ENCODE data around the gene ACAN. TPM values are rescaled to one million over a fixed set of nuclear protein-coding genes. Genes with fewer than 3 reads are reported as not detected.

The ACAN gene
- total and polyA plus RNA-seq, 3 experiments from 2014 or later: not detected

DNA sequence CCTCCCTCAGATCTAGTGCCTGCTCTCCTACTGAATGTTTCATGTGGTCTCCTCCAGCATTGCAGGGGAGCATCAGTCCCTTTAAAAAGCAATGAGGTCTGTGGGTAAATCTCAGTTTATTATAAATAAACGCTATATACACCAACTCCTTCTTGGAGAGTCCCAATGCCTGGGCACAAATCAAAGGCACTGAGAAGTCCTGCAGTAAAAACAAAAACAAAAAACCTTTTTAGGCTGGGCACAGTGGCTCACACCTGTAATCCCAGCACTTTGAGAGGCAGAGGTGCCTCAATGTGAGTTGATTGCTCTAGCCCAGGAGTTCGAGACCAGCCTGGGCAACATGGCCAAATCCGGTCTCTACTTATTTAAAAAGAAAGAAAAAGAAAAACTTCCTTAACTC lies 45.0 kb downstream of the ACAN start:
- DNase-seq: no peak
- Histone ChIP-seq H3K27ac (ENCODE audit: low read depth, low read length) (no peak overlapping the region), H3K27me3 (ENCODE audit: insufficient read depth, low read length, poor library complexity, severe bottlenecking) (no peaks in the 10 kb centered on the region), H3K4me3 (ENCODE audit: low read length) (no peak overlapping the region), H3K36me3 (ENCODE audit: insufficient read depth, low read length) (no peaks in the 10 kb centered on the region), H3K9me3 (ENCODE audit: low read length) (no peaks in the 10 kb centered on the region), H3K4me1 (ENCODE audit: insufficient read depth, low read length) (no peaks in the 10 kb centered on the region)
- Mint-ChIP-seq H3K27me3 (peaks cover 12 to 30% of the 10 kb centered on the region in 2 donors), H3K4me1 (no peaks in the 10 kb centered on the region), H3K4me3 (no peak overlapping the region), H3K27ac (no peak overlapping the region), H3K36me3 (peaks cover 0 to 5% (median 0%) of the 10 kb centered on the region in 3 donors), H3K9me3 (peaks cover 0 to 11% (median 3%) of the 10 kb centered on the region in 5 donors)
- POLR2A ChIA-PET: no interaction called here
- CTCF ChIA-PET: no interaction called here

GRCh38 chr15:88849376-88850072 lies 46.3 kb downstream of the ACAN start:
- Histone ChIP-seq H3K9me3 (ENCODE audit: low read length) (no peaks in the 10 kb centered on the region), H3K4me1 (ENCODE audit: insufficient read depth, low read length) (no peaks in the 10 kb centered on the region), H3K27me3 (ENCODE audit: insufficient read depth, low read length, poor library complexity, severe bottlenecking) (no peaks in the 10 kb centered on the region), H3K27ac (ENCODE audit: low read depth, low read length) (no peak overlapping the region), H3K4me3 (ENCODE audit: low read length) (no peak overlapping the region), H3K36me3 (ENCODE audit: insufficient read depth, low read length) (no peaks in the 10 kb centered on the region)
- Mint-ChIP-seq H3K36me3 (peaks cover 0 to 9% (median under 1%) of the 10 kb centered on the region in 3 donors), H3K4me3 (no peak overlapping the region), H3K27ac (no peak overlapping the region), H3K9me3 (peaks cover 1 to 24% (median 13%) of the 10 kb centered on the region in 5 donors), H3K4me1 (no peaks in the 10 kb centered on the region), H3K27me3 (peaks cover 13 to 30% of the 10 kb centered on the region in 2 donors)
- DNase-seq: no peak
- CTCF ChIA-PET: interaction anchor here (1.0 kb wide), 1 partner anchor 16 kb away, joined by 3 read pairs; no protein-coding TSS in a partner anchor
- POLR2A ChIA-PET: no interaction called here

DNA sequence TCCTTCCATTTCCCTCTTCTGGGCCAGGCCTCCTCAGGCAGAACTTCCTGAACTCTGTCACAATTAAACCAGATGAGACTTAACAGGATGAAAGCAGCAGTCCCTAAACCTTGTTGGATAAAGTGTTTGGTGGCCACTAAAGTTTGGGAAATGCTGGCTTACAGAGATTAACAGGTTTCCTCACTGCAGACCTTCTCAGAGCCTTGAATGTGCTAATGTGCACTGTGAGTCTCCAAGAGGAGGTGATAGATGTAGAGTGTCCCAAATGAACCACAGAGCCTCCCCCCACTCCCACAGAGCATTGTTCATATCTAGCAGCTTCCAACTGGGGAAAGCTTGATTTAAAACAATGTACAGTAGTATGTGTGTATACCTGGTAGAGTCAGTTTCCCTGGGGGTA lies 49.2 kb downstream of the ACAN start:
- no peak for DNase-seq
- no peaks in the 10 kb centered on the region for H3K4me1 Mint-ChIP-seq
- ChIA-PET POLR2A (no interaction called here), CTCF (no interaction called here)
- peaks cover 0 to 9% (median 1%) of the 10 kb centered on the region in 3 donors for H3K36me3 Mint-ChIP-seq
- H3K4me3 Mint-ChIP-seq: no peak overlapping the region
- H3K27ac Mint-ChIP-seq: no peak overlapping the region
- peaks cover 13 to 29% of the 10 kb centered on the region in 2 donors for H3K27me3 Mint-ChIP-seq
- Histone ChIP-seq H3K27me3 (ENCODE audit: insufficient read depth, low read length, poor library complexity, severe bottlenecking) (no peaks in the 10 kb centered on the region), H3K36me3 (ENCODE audit: insufficient read depth, low read length) (no peaks in the 10 kb centered on the region), H3K4me1 (ENCODE audit: insufficient read depth, low read length) (no peaks in the 10 kb centered on the region), H3K4me3 (ENCODE audit: low read length) (no peak overlapping the region), H3K9me3 (ENCODE audit: low read length) (no peaks in the 10 kb centered on the region), H3K27ac (ENCODE audit: low read depth, low read length) (no peak overlapping the region)
- peaks cover 3 to 28% (median 20%) of the 10 kb centered on the region in 5 donors for H3K9me3 Mint-ChIP-seq

GRCh38 chr15:88858934-88859333 lies 55.7 kb downstream of the ACAN start:
- Histone ChIP-seq H3K4me3 (ENCODE audit: low read length) (no peak overlapping the region), H3K9me3 (ENCODE audit: low read length) (no peaks in the 10 kb centered on the region), H3K4me1 (ENCODE audit: insufficient read depth, low read length) (no peaks in the 10 kb centered on the region), H3K27me3 (ENCODE audit: insufficient read depth, low read length, poor library complexity, severe bottlenecking) (no peaks in the 10 kb centered on the region), H3K36me3 (ENCODE audit: insufficient read depth, low read length) (no peaks in the 10 kb centered on the region), H3K27ac (ENCODE audit: low read depth, low read length) (no peak overlapping the region)
- Mint-ChIP-seq H3K36me3 (peaks cover under 1 to 3% (median 3%) of the 10 kb centered on the region in 3 donors), H3K27me3 (peaks cover 0 to 6% of the 10 kb centered on the region in 2 donors), H3K4me3 (no peak overlapping the region), H3K4me1 (no peaks in the 10 kb centered on the region), H3K9me3 (peaks cover 3 to 12% (median 9%) of the 10 kb centered on the region in 5 donors), H3K27ac (no peak overlapping the region)
- CTCF ChIA-PET: no interaction called here
- POLR2A ChIA-PET: no interaction called here
- no peak for DNase-seq

- no peaks in the 10 kb centered on the region for H3K4me1 ChIP-seq (ENCODE audit: insufficient read depth, low read length)
- Mint-ChIP-seq H3K9me3 (peaks cover 2 to 6% (median 4%) of the 10 kb centered on the region in 5 donors), H3K4me3 (no peak overlapping the region), H3K27me3 (peaks cover 0 to 4% of the 10 kb centered on the region in 2 donors), H3K36me3 (peaks cover 0 to 3% (median 2%) of the 10 kb centered on the region in 3 donors), H3K4me1 (no peaks in the 10 kb centered on the region), H3K27ac (no peak overlapping the region)
- no peaks in the 10 kb centered on the region for H3K27me3 ChIP-seq (ENCODE audit: insufficient read depth, low read length, poor library complexity, severe bottlenecking)
- DNase-seq: no peak
- no peaks in the 10 kb centered on the region for H3K9me3 ChIP-seq (ENCODE audit: low read length)
- POLR2A ChIA-PET: no interaction called here
- CTCF ChIA-PET: no interaction called here
- H3K36me3 ChIP-seq (ENCODE audit: insufficient read depth, low read length): no peaks in the 10 kb centered on the region
- no peak overlapping the region for H3K4me3 ChIP-seq (ENCODE audit: low read length)
- no peak overlapping the region for H3K27ac ChIP-seq (ENCODE audit: low read depth, low read length)
Observed at GRCh38 chr15:88859550-88859949, 56.3 kb downstream of the ACAN start.

DNA sequence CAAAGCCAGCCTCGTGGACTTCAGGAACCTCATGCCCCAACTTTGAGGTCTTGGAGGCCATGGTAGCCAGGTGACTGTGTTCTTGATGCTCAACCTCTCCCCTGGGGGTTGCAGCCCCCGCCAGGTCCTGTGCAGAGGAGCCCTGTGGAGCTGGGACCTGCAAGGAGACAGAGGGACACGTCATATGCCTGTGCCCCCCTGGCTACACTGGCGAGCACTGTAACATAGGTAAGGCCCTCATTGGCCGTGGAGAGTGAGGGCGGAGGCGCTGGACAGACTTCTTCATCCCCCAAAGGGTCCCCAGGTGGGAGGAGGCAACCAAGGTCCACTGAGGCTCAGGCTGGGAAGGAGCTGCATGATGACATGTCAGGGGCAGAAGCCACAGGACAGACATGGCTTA lies 57.0 kb downstream of the ACAN start:
- Mint-ChIP-seq H3K9me3 (no peaks in the 10 kb centered on the region), H3K4me3 (no peak overlapping the region), H3K36me3 (peaks cover 0 to 3% (median 2%) of the 10 kb centered on the region in 3 donors), H3K27me3 (peaks cover 0 to 3% of the 10 kb centered on the region in 2 donors), H3K4me1 (no peaks in the 10 kb centered on the region), H3K27ac (no peak overlapping the region)
- no peak overlapping the region for H3K4me3 ChIP-seq (ENCODE audit: low read length)
- no peak overlapping the region for H3K27ac ChIP-seq (ENCODE audit: low read depth, low read length)
- CTCF ChIA-PET: no interaction called here
- no peak for DNase-seq
- H3K27me3 ChIP-seq (ENCODE audit: insufficient read depth, low read length, poor library complexity, severe bottlenecking): no peaks in the 10 kb centered on the region
- no peaks in the 10 kb centered on the region for H3K36me3 ChIP-seq (ENCODE audit: insufficient read depth, low read length)
- H3K9me3 ChIP-seq (ENCODE audit: low read length): no peaks in the 10 kb centered on the region
- no peaks in the 10 kb centered on the region for H3K4me1 ChIP-seq (ENCODE audit: insufficient read depth, low read length)
- POLR2A ChIA-PET: no interaction called here

DNA sequence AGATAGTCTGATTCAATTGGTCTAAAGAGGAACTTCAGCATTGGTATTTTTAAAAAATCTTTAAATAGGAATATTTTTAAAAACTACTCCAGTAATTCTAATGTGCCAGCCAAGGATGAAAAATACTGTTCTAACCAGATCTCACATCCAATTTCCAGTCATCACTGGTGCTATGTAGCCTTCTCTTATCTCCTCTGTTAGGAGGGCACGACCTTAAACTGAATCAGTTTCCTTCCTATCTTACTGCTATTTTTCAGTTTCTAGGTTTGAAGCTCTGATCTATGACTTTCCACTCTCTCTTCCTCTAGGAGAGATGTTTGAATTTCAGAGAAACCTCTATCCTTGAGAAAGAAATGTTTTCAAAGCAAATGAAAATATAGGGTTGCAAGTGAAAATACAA lies 60.2 kb downstream of the ACAN start:
- ChIA-PET POLR2A (no interaction called here), CTCF (no interaction called here)
- Mint-ChIP-seq H3K27ac (no peak overlapping the region), H3K27me3 (no peaks in the 10 kb centered on the region), H3K4me1 (no peaks in the 10 kb centered on the region), H3K36me3 (peaks cover 0 to 4% (median 2%) of the 10 kb centered on the region in 3 donors), H3K4me3 (no peak overlapping the region), H3K9me3 (no peaks in the 10 kb centered on the region)
- Histone ChIP-seq H3K4me1 (ENCODE audit: insufficient read depth, low read length) (no peaks in the 10 kb centered on the region), H3K27ac (ENCODE audit: low read depth, low read length) (no peak overlapping the region), H3K9me3 (ENCODE audit: low read length) (no peaks in the 10 kb centered on the region), H3K27me3 (ENCODE audit: insufficient read depth, low read length, poor library complexity, severe bottlenecking) (no peaks in the 10 kb centered on the region), H3K36me3 (ENCODE audit: insufficient read depth, low read length) (no peaks in the 10 kb centered on the region), H3K4me3 (ENCODE audit: low read length) (no peak overlapping the region)
- DNase-seq: no peak

DNA sequence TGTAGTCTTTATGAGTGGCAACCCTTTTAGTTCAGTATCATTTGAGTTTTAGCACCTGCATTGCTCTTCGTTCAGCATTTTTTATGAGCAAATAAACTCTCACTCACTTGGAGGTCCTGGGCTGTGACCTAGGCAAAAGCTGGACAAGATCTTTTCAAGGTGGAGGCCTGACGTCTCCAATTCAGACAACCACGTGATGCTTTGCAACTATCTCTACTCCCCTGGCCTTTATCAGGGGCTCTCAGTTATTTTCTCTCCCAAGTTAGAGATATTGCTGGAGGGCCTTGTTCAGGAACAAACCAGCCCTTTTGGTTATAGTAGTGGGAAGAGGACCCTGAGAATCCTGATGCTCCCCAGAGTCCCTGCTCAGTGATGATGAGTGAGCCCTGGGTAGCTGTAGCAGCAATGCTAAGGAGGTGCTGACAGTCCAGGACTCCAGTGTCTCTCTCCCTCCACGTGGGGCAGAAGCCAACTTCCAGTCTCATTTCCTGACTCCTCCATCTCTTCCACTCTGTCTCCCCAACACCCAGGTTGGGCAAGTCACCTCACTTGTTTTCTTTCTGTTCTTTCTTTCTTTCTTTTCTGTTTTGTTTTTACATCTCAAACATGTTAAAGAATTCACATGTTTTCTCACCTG lies 61.7 kb downstream of the ACAN start:
- Histone ChIP-seq H3K36me3 (ENCODE audit: insufficient read depth, low read length) (no peaks in the 10 kb centered on the region), H3K9me3 (ENCODE audit: low read length) (no peaks in the 10 kb centered on the region), H3K4me1 (ENCODE audit: insufficient read depth, low read length) (no peaks in the 10 kb centered on the region), H3K27ac (ENCODE audit: low read depth, low read length) (no peak overlapping the region), H3K4me3 (ENCODE audit: low read length) (no peak overlapping the region), H3K27me3 (ENCODE audit: insufficient read depth, low read length, poor library complexity, severe bottlenecking) (no peaks in the 10 kb centered on the region)
- Mint-ChIP-seq H3K4me1 (no peaks in the 10 kb centered on the region), H3K9me3 (no peaks in the 10 kb centered on the region), H3K36me3 (peaks cover 0 to 1% (median 0%) of the 10 kb centered on the region in 3 donors), H3K27ac (peak overlapping the region in 3 of 8 donors; percentile 25 to 82 (median 74)), H3K27me3 (no peaks in the 10 kb centered on the region), H3K4me3 (no peak overlapping the region)
- ChIA-PET POLR2A (no interaction called here), CTCF (interaction anchor here (0.6 kb wide), 1 partner anchor 264 kb away, joined by 3 read pairs; no protein-coding TSS in a partner anchor)
- no peak for DNase-seq
